GM12878 (cell line): ENCODE data around the gene ACACA. TPM values are rescaled to one million over a fixed set of nuclear protein-coding genes. Genes with fewer than 3 reads are reported as not detected.

Source experiments
- BCL3 ChIP-seq: IDR thresholded peaks from 2 replicates; pipeline ENCODE4 v1.6.1; 2011; ENCODE audit warnings: borderline replicate concordance, low read depth, mild to moderate bottlenecking, moderate library complexity, low read length; ENCODE audit not compliant: insufficient read depth, poor library complexity, severe bottlenecking
- CBX5 ChIP-seq: sonication (generic); IDR thresholded peaks from 2 replicates; pipeline ENCODE4 v1.6.1; 2016; ENCODE audit warnings: low read depth, moderate library complexity, mild to moderate bottlenecking, inconsistent platforms
- CHD1 ChIP-seq: IDR thresholded peaks from 2 replicates; pipeline ENCODE4 v1.6.1; 2012; ENCODE audit warnings: low read depth, low read length, improper control_type of control experiment
- CHD2 ChIP-seq: IDR thresholded peaks from 2 replicates; pipeline ENCODE4 v1.6.1; 2011; ENCODE audit warnings: low read depth, low read length, improper control_type of control experiment, borderline replicate concordance
- DPF2 ChIP-seq: fragments of 450-650 bp; IDR thresholded peaks from 2 replicates; pipeline ENCODE4 v1.6.1; 2017; ENCODE audit warnings: mild to moderate bottlenecking
- E2F8 ChIP-seq: fragments of 450-650 bp; IDR thresholded peaks from 2 replicates; pipeline ENCODE4 v1.6.1; 2018; ENCODE audit warnings: mild to moderate bottlenecking, low read depth, moderate library complexity; ENCODE audit not compliant: partially characterized antibody
- ELK1 ChIP-seq: IDR thresholded peaks from 2 replicates; pipeline ENCODE4 v1.6.1; 2012; ENCODE audit warnings: low read depth, low read length, improper control_type of control experiment
- ETV6 ChIP-seq, 2 experiments: fragments of 450-650 bp in 1 of 2; IDR thresholded peaks in 1 of 2; conservative IDR thresholded peaks in 1 of 2; 2 replicates each; pipeline ENCODE4 v1.6.1; 2014; ENCODE audit warnings: antibody characterized with exemption in 1 of 2, borderline replicate concordance in 1 of 2, low read depth in 1 of 2, mild to moderate bottlenecking in 1 of 2, moderate library complexity in 1 of 2
- GATAD2B ChIP-seq: fragments of 450-650 bp; conservative IDR thresholded peaks from 2 replicates; pipeline ENCODE4 v1.6.1; 2017; ENCODE audit warnings: low read depth, mild to moderate bottlenecking, moderate library complexity
- LARP7 ChIP-seq: fragments of 450-650 bp; IDR thresholded peaks from 2 replicates; pipeline ENCODE4 v1.6.1; 2017; ENCODE audit warnings: mild to moderate bottlenecking
- NR2F1 ChIP-seq: fragments of 450-650 bp; conservative IDR thresholded peaks from 2 replicates; pipeline ENCODE4 v1.6.1; 2017; ENCODE audit warnings: mild to moderate bottlenecking
- PML ChIP-seq: IDR thresholded peaks from 2 replicates; pipeline ENCODE4 v1.6.1; 2012; ENCODE audit warnings: low read length, inconsistent platforms
- POLR2A ChIP-seq: IDR thresholded peaks from 2 replicates; pipeline ENCODE4 v1.6.1; 2011; ENCODE audit warnings: low read depth, mild to moderate bottlenecking, low read length
- POLR2AphosphoS5 ChIP-seq: IDR thresholded peaks from 2 replicates; pipeline ENCODE4 v1.6.1; 2011; ENCODE audit warnings: mild to moderate bottlenecking, low read length, inconsistent platforms
- RELB ChIP-seq: fragments of 450-650 bp; IDR thresholded peaks from 2 replicates; pipeline ENCODE4 v1.6.1; 2017; ENCODE audit warnings: low read depth, mild to moderate bottlenecking, moderate library complexity
- SIN3A ChIP-seq: IDR thresholded peaks from 2 replicates; pipeline ENCODE4 v1.6.1; 2012; ENCODE audit warnings: low read depth, low read length, improper control_type of control experiment
- SIX5 ChIP-seq: IDR thresholded peaks from 2 replicates; pipeline ENCODE4 v1.6.1; 2011; ENCODE audit warnings: mild to moderate bottlenecking, low read depth, low read length, moderate library complexity; ENCODE audit not compliant: severe bottlenecking
- TCF12 ChIP-seq: IDR thresholded peaks from 2 replicates; pipeline ENCODE4 v1.6.1; 2011; ENCODE audit warnings: low read depth, mild to moderate bottlenecking, low read length
- YY1 ChIP-seq: IDR thresholded peaks from 2 replicates; pipeline ENCODE4 v1.6.1; 2011; ENCODE audit warnings: low read depth, mild to moderate bottlenecking, low read length
- polyA plus RNA-seq, 11 experiments: library from polyadenylated mRNA; depleted of rRNA in 4 of 11; unstranded in 6 of 11; stranded (reverse) in 5 of 11; fragments of >200 nt; fragmentation: Nextera tagmentation in 4 of 11; fragmentation: Illumina TruSeq in 1 of 11; extraction: Ambion mirVana in 4 of 11; extraction: Trizol in 1 of 11; gene quantifications; 1 replicate in 1 of 11; 2 replicates in 10 of 11; pipeline versions ENCODE4 v1.2.1 to v1.2.3, GENCODE V29; 2011 to 2016; ENCODE audit warnings: inconsistent platforms in 2 of 11, missing spikeins in 2 of 11, low read depth in 1 of 11
- total RNA-seq, 4 experiments: library from RNA; depleted of rRNA in 3 of 4; stranded (reverse); fragments of >200 nt in 3 of 4; fragmentation: Illumina TruSeq in 1 of 4; extraction: Trizol in 1 of 4; gene quantifications; 2 replicates each; pipeline versions ENCODE4 v1.2.1 to v1.2.3, GENCODE V29; 2013 to 2021

ACACA gene
- total and polyA plus RNA-seq, 10 of the 15 experiments (the other 5 are each of a cell fraction or from before 2014, with no cell fraction given) = 12.9 to 74.2 (median 32.0) TPM

- TF ChIP-seq E2F8 = peak; percentile 70
- TF ChIP-seq ETV6 (conservative IDR thresholded peaks at IDR 0.05 in 1 of 2, IDR thresholded peaks at IDR 0.05 in 1 of 2; ENCODE audit: borderline replicate concordance in 1 of 2, low read depth in 1 of 2) = no peak
- TF ChIP-seq RELB = peak; percentile 60; the same call in 1 of the 2 replicates
- no peak for TF ChIP-seq CHD1
- peak; percentile 84 for TF ChIP-seq POLR2A
- TF ChIP-seq BCL3 = no peak
- TF ChIP-seq DPF2 = peak; percentile 33
- no peak; the same call in 1 of the 2 replicates for TF ChIP-seq TCF12
- no peak for TF ChIP-seq ELK1
- peak; percentile 89 for TF ChIP-seq POLR2AphosphoS5
- TF ChIP-seq CHD2 = no peak
- TF ChIP-seq CBX5 = no peak
- no peak for TF ChIP-seq SIX5
- peak; percentile 31 for TF ChIP-seq GATAD2B
- peak; percentile 38; the same call in 1 of the 2 replicates for TF ChIP-seq PML
- peak; percentile 83 for TF ChIP-seq LARP7
- 0 out of 2 replicates have a peak, but pooled peaks have one; percentile 56 for TF ChIP-seq SIN3A
- TF ChIP-seq YY1 = peak; percentile 89
- TF ChIP-seq NR2F1 = peak; percentile 48
Measured at GRCh38 chr17:37406635-37407461, at the start of gene ACACA, which contains the start of gene TADA2A (continued).
